ENCODE results near the gene DRD3. TPM values are rescaled to one million over a fixed set of nuclear protein-coding genes. Genes with fewer than 3 reads are reported as not detected.
A peak's percentile ranks its signal among the peaks of the same experiment; 100 is the strongest.

DRD3 gene
- total and polyA plus RNA-seq, 2 donors from 2014 or later, result not detected

GRCh38 chr3:114175204-114175987 is 3.5 kb downstream of the DRD3 start:
- Histone ChIP-seq H3K9ac (ENCODE audit: low read length in 3 of 3) (no peak overlapping the region), H3K27me3 (ENCODE audit: control insufficient read depth, insufficient read depth, low read length) (no peaks in the 10 kb centered on the region), H3K4me3 (ENCODE audit: low read length in 3 of 3) (no peak overlapping the region), H3K36me3 (ENCODE audit: control insufficient read depth in 2 of 3, insufficient read depth in 3 of 3, low read length in 3 of 3) (no peaks in the 10 kb centered on the region), H3K9me3 (ENCODE audit: control insufficient read depth in 2 of 3, insufficient read depth in 1 of 3, low read length in 3 of 3) (no peaks in the 10 kb centered on the region), H3K27ac (ENCODE audit: low read depth in 2 of 2, low read length in 2 of 2) (no peak overlapping the region), H3K4me1 (ENCODE audit: control insufficient read depth in 2 of 3, insufficient read depth in 2 of 3, low read depth in 1 of 3, low read length in 3 of 3) (no peaks in the 10 kb centered on the region)
- intact Hi-C loops (cut with DNase I), result no loop called here
- no peak for DNase-seq
- TF ChIP-seq CTCF (IDR thresholded peaks at IDR 0.05; ENCODE audit: borderline replicate concordance, extremely low read depth, insufficient read depth), result no peak
- no peak for FAIRE-seq

GRCh38 chr3:114171677-114172076 is 7.2 kb downstream of the DRD3 start:
- peak in 1 of 5 donors; percentile 41 for DNase-seq
- Histone ChIP-seq H3K27ac (ENCODE audit: low read depth in 2 of 2, low read length in 2 of 2) (no peak overlapping the region), H3K27me3 (ENCODE audit: control insufficient read depth, insufficient read depth, low read length) (no peaks in the 10 kb centered on the region), H3K9ac (ENCODE audit: low read length in 3 of 3) (no peak overlapping the region), H3K36me3 (ENCODE audit: control insufficient read depth in 2 of 3, insufficient read depth in 3 of 3, low read length in 3 of 3) (no peaks in the 10 kb centered on the region), H3K9me3 (ENCODE audit: control insufficient read depth in 2 of 3, insufficient read depth in 1 of 3, low read length in 3 of 3) (no peaks in the 10 kb centered on the region), H3K4me1 (ENCODE audit: control insufficient read depth in 2 of 3, insufficient read depth in 2 of 3, low read depth in 1 of 3, low read length in 3 of 3) (no peaks in the 10 kb centered on the region), H3K4me3 (ENCODE audit: low read length in 3 of 3) (no peak overlapping the region)
- TF ChIP-seq CTCF (IDR thresholded peaks at IDR 0.05; ENCODE audit: borderline replicate concordance, extremely low read depth, insufficient read depth), result no peak
- FAIRE-seq, result no peak
- intact Hi-C loops (cut with DNase I), result no loop called here

DNA sequence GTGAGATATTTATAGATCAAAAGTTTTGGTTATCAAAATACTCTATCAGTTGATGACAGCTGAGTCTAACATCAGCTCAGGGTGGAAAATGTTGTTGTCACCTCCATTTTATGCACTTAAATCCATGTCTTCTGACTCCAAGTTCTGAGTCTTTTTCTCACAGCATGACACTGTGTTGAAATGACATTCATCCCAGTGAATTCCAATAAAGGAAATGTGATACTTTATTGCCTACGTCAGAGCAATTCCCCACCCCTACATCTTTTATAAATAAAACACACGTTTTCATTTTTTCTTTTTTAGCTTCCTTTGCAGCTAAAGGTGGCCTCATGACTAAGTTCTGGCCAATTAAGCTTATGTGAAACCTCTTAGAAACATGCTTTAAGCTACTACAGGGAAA is 10.7 kb downstream of the DRD3 start:
- no peaks in the 10 kb centered on the region for H3K27me3 ChIP-seq (ENCODE audit: control insufficient read depth, insufficient read depth, low read length)
- H3K27ac ChIP-seq (ENCODE audit: low read depth in 2 of 2, low read length in 2 of 2), result no peak overlapping the region
- no peak for FAIRE-seq
- H3K36me3 ChIP-seq (ENCODE audit: control insufficient read depth in 2 of 3, insufficient read depth in 3 of 3, low read length in 3 of 3), result no peaks in the 10 kb centered on the region
- no peak for DNase-seq
- H3K4me3 ChIP-seq (ENCODE audit: low read length in 3 of 3), result no peak overlapping the region
- no peaks in the 10 kb centered on the region for H3K4me1 ChIP-seq (ENCODE audit: control insufficient read depth in 2 of 3, insufficient read depth in 2 of 3, low read depth in 1 of 3, low read length in 3 of 3)
- no peak overlapping the region for H3K9ac ChIP-seq (ENCODE audit: low read length in 3 of 3)
- intact Hi-C loops (cut with DNase I), result no loop called here
- no peak for TF ChIP-seq CTCF (IDR thresholded peaks at IDR 0.05; ENCODE audit: borderline replicate concordance, extremely low read depth, insufficient read depth)
- H3K9me3 ChIP-seq (ENCODE audit: control insufficient read depth in 2 of 3, insufficient read depth in 1 of 3, low read length in 3 of 3), result no peaks in the 10 kb centered on the region
